Stimulated activated naive B cell treated with anti-CD40 and anti-IgM and Interleukin-4, amounts not matched to agents 10 μg/mL and 1 μg/mL and 100 μg/mL, for 72 hours (primary cell): ENCODE measurements around the gene THAP5.

ENCODE experiments used
- ATAC-seq, 2 donors: fragments of 150-1000 bp; cut with Tn5 transposase; replicated peaks; 2 replicates each; pipeline ENCODE4 v1.10.0; 2021; ENCODE audit warnings: moderate library complexity in 1 of 2
- DNase-seq: peaks from one replicate; pipeline ENCODE4 v3.0.0; 2021
- H3K27ac Mint-ChIP-seq: one replicate; pipeline ENCODE4 v1.8.0; 2022; ENCODE audit warnings: mild to moderate bottlenecking, mixed read lengths
- H3K27me3 Mint-ChIP-seq, 2 donors: one replicate each; pipeline ENCODE4 v1.8.0; 2022; ENCODE audit warnings: mixed read lengths in 2 of 2
- H3K36me3 Mint-ChIP-seq, 2 donors: one replicate each; pipeline ENCODE4 v1.8.0; 2022; ENCODE audit warnings: mixed read lengths in 2 of 2, mild to moderate bottlenecking in 1 of 2
- H3K4me1 Mint-ChIP-seq, 2 donors: one replicate each; pipeline ENCODE4 v1.8.0; 2022; ENCODE audit warnings: mixed read lengths in 2 of 2, mild to moderate bottlenecking in 1 of 2
- H3K4me3 Mint-ChIP-seq, 2 donors: one replicate each; pipeline ENCODE4 v1.8.0; 2022; ENCODE audit warnings: mild to moderate bottlenecking in 2 of 2, mixed read lengths in 2 of 2, moderate library complexity in 1 of 2
- H3K9me3 Mint-ChIP-seq, 2 donors: one replicate each; pipeline ENCODE4 v1.8.0; 2022; ENCODE audit warnings: mixed read lengths in 2 of 2, mild to moderate bottlenecking in 1 of 2

THAP5 gene

DNA sequence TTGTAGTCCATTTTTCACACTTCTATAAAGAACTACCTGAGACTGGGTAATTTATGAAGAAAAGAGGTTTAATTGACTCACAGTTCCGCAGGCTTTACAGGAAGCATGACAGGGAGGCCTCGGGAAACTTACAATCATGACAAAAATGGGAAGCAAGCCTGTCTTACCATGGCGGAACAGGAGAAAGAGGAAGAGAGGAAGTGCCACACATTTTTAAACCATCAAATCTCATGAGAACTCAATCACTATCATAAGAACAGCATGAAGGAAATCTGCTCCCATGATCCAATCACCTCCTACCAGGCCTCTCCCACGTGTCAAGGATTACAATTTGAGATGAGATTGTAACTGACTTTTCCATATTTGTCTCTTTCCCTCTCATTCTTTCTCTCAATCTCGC, 34.2 kb downstream of the THAP5 start:
- no peak for ATAC-seq
- Mint-ChIP-seq H3K9me3 (peaks cover 1 to 4% of the 10 kb centered on the region in 2 donors), H3K27me3 (no peaks in the 10 kb centered on the region), H3K27ac (no peak overlapping the region), H3K4me3 (no peak overlapping the region), H3K36me3 (peaks cover 0 to 3% of the 10 kb centered on the region in 2 donors), H3K4me1 (peaks cover 15 to 21% of the 10 kb centered on the region in 2 donors)
- no peak for DNase-seq

DNA sequence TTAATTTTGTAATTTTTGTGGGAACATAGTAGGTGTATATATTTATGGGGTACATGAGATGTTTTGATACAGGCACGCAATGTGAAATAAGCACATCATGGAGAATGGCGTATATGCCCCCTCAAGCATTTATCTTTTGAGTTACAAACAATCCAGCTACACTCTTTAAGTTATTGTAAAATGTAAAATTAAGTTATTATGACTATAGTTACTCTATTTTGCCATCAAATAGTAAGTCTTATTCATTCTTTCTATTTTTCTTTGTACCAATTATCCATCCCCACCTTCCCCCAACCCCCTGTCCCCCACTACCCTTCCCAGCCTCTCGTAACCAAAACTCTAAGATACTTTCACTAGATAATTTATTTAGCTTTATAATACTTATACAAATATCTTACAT, 35.8 kb downstream of the THAP5 start:
- no peak overlapping the region for H3K27ac Mint-ChIP-seq
- H3K27me3 Mint-ChIP-seq, result no peaks in the 10 kb centered on the region

DNA sequence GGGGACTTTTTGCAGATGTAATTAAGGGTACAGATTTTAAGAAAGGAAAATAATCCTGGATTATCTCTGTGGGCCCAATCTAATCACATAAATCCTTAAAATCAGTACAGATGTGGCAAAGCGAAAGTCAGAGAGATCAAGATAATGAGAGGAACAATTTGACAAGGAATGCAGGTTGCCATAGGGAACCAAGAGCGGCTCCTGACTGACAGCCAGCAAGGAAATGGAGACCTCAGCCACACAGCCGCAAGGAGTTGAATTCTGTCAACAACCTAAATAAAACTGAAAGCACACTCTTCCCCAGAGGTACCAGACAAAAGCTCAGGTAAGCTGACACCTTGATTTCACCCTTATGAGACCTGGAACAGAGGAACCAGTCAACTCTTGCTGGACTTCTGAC, 40.2 kb downstream of the THAP5 start:
- H3K36me3 Mint-ChIP-seq, result peaks cover 1% of the 10 kb centered on the region in 2 donors
- no peaks in the 10 kb centered on the region for H3K27me3 Mint-ChIP-seq
- H3K27ac Mint-ChIP-seq, result no peak overlapping the region
- no peaks in the 10 kb centered on the region for H3K9me3 Mint-ChIP-seq
- ATAC-seq (no peak), DNase-seq (no peak)
- H3K4me1 Mint-ChIP-seq, result peaks cover 12 to 22% of the 10 kb centered on the region in 2 donors
- no peak overlapping the region for H3K4me3 Mint-ChIP-seq

More for the DNA sequence above, 35.8 kb downstream of the THAP5 start:
- ATAC-seq (no peak), DNase-seq (no peak)
- Mint-ChIP-seq H3K36me3 (peaks cover 0 to 3% of the 10 kb centered on the region in 2 donors), H3K4me1 (peaks cover 15 to 21% of the 10 kb centered on the region in 2 donors), H3K4me3 (no peak overlapping the region), H3K9me3 (peaks cover 1 to 4% of the 10 kb centered on the region in 2 donors)

DNA sequence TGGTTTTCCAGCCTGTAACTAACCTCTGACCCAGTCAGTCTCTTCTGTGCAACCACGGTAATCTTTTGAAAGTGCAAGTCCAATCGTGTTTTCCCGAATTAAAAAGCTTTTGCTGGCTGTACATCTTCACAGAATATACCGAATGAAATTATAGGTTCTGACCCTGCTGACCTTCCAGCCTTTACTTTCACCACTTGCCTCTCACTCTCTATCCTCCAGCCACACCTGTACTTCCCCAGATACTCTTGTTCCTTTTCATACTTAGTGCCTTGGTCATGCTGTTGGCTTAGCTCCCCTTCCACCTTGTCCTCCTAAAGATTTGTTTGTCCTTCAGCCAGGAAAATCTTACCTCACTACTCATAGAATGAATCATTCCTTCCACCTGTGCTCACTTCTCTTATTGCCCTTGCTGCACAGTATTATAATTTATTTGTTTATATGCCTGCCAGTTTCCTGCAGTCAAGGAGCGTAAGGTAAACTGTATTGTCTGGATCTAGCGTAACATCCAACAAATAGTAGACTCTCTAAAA, 41.3 kb downstream of the THAP5 start:
- DNase-seq, result no peak
- peak overlapping the region in 1 of 2 donors; percentile 6 for H3K4me3 Mint-ChIP-seq
- peaks cover 0 to 1% of the 10 kb centered on the region in 2 donors for H3K36me3 Mint-ChIP-seq

DNA sequence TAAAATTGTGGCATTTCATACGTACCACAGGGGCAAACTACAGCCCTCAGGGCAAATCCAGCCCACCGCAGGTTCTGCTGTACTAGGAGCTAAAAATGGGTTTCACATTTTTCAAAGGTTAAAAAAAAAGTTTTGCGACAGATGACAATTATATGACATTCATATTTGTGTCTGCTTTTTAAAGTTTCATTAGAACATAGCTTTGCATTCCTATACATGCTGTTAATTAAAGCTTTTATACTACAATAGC, 42.8 kb downstream of the THAP5 start:
- Mint-ChIP-seq H3K27ac (peak overlapping the region; percentile 99), H3K4me3 (peak overlapping the region; percentile 97 to 98), H3K27me3 (no peaks in the 10 kb centered on the region), H3K4me1 (peaks cover 24 to 38% of the 10 kb centered on the region in 2 donors), H3K36me3 (peaks cover 1 to 3% of the 10 kb centered on the region in 2 donors), H3K9me3 (no peaks in the 10 kb centered on the region)
- DNase-seq, result no peak
- ATAC-seq, result no peak

More for the DNA sequence above, 41.3 kb downstream of the THAP5 start:
- no peak for ATAC-seq
- H3K4me1 Mint-ChIP-seq, result peaks cover 18 to 32% of the 10 kb centered on the region in 2 donors
- no peaks in the 10 kb centered on the region for H3K27me3 Mint-ChIP-seq
- H3K27ac Mint-ChIP-seq, result peak overlapping the region; percentile 59
- no peaks in the 10 kb centered on the region for H3K9me3 Mint-ChIP-seq

DNA sequence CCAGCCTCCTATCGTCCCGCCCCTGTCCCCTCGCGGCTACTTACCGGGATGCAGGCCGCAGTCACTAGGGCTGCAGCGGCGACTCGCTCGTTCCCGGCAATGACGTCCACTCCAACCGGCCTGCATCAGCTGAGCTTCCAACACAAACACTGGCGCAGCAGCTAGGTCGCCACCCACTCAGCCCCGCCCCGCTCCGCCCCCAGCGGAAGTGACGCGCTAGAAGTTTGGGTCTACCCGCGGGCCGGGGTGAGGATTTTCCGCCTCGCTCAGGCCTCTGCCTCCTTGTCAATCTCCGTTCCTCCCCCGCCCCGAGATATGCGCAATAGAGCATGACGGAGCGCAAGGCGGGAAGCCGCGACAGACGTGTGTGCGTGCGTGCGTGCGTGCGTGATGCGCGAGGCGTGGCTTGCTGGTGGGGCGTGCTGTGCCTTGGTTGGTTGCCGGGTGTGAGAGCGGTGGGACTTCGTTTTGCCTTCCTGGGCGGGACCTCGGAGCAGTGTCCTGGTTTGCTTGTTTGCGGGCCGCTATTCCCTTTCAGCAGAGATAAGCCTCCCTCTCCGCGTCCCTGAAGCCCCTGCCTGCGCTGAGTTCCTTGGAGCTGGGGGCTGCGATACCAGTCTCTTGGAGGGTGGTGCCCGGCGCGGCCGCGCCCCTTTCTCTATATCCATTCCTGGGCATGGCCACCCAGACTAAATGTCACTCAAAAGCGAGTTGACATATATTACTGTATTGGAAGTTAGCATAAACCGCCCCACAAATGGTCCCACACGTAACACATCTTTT, 43.3 kb downstream of the THAP5 start, which contains the start of gene PNPLA8:
Gene PNPLA8 (minus strand): TSS at position 151 of the 783 bp plus-strand sequence. CDS start 10,644 bp downstream, outside the sequence.
- peak within 1 kb of the TSS; percentile 99 for H3K27ac Mint-ChIP-seq

DNA sequence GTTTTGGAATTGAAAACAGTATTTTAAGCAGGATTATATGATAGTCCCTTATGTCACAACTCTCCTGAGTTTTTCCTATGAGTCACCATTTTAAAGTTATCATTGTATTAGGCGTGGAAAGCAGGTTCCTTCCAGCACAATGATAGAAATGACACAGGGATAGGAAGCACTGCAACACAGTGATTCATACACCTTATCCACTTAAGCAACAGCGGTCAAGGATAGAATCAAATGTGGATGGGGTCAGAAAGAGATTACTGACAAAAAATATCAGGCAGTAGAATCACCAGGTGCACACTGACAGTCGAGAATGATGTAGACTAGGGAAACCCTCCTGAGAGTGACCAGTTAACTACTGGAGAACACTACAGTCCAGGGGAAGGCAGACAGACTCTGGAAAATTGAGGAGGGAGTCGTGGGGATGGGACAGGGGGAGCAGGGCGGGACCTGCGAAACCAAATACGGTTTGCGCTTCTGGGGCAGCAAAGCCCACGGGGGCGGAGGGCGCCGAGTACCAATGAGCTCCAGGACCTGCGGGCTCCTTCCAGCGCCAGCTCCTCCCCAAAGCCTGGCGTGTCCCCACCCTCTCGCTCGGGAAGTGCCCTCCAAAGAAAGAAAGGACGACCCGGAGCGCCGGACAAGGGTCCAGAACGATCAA, 44.0 kb downstream of the THAP5 start:
- Mint-ChIP-seq H3K27me3 (no peaks in the 10 kb centered on the region), H3K9me3 (no peaks in the 10 kb centered on the region), H3K36me3 (peaks cover 8 to 13% of the 10 kb centered on the region in 2 donors), H3K4me3 (peak overlapping the region; percentile 97 to 98), H3K27ac (peak overlapping the region; percentile 99), H3K4me1 (peaks cover 31 to 49% of the 10 kb centered on the region in 2 donors)
- DNase-seq (no peak), ATAC-seq (peak; percentile 46 to 50)

More for the DNA sequence above, 43.3 kb downstream of the THAP5 start, which contains the start of gene PNPLA8:
- H3K27me3 Mint-ChIP-seq, result no peaks in the 10 kb centered on the region
- peaks cover 4 to 8% of the 10 kb centered on the region in 2 donors for H3K36me3 Mint-ChIP-seq
- DNase-seq (peak; percentile 100), ATAC-seq (peak; percentile 90)
- peaks cover 27 to 44% of the 10 kb centered on the region in 2 donors for H3K4me1 Mint-ChIP-seq
- peak within 1 kb of the TSS; percentile 97 to 98 for H3K4me3 Mint-ChIP-seq
- no peaks in the 10 kb centered on the region for H3K9me3 Mint-ChIP-seq

DNA sequence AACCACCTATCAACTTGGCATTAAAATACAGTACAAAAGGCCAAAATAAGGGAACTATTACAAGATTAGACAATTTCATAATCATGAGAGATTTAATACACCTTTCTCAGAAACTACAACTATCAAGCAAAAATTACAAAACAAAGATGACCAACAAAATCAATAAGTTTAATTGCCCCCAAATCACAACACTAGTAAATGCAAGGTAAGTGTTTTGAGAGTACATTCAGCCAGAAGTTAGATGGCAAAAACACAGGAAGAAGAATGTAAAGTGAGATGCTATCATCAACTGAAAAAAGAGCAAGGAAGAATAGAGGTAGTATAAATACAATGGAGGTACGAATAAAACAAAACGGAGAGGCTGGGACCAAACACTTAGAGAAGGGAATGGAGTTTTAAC, 46.7 kb downstream of the THAP5 start:
- DNase-seq (no peak), ATAC-seq (no peak)
- Mint-ChIP-seq H3K9me3 (no peaks in the 10 kb centered on the region), H3K4me1 (peaks cover 35 to 49% of the 10 kb centered on the region in 2 donors), H3K27ac (peak overlapping the region; percentile 39), H3K27me3 (no peaks in the 10 kb centered on the region), H3K4me3 (peak overlapping the region in 1 of 2 donors; percentile 1), H3K36me3 (peaks cover 19 to 34% of the 10 kb centered on the region in 2 donors)

DNA sequence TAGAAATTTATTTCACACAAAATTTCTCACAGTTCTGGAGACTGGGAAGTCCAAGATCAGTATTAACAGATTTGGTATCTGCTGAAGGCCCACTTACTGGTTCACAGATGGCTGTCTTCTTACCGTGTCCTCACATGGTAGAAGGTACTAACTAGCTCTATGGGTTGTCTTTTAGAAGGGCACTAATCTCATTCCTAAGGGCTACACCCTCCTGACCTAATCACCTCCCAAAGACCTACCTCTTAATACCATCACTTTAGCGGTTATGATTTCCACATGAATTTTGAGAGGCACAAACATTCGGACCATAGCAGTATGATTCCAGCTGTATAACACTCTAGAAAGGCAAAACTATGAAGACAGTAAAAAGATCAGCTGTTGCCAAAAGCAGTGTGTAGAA, 51.6 kb downstream of the THAP5 start:
- Mint-ChIP-seq H3K36me3 (peaks cover 24 to 50% of the 10 kb centered on the region in 2 donors), H3K27ac (no peak overlapping the region), H3K27me3 (no peaks in the 10 kb centered on the region), H3K4me3 (no peak overlapping the region), H3K9me3 (no peaks in the 10 kb centered on the region), H3K4me1 (peaks cover 22 to 37% of the 10 kb centered on the region in 2 donors)
- DNase-seq, result no peak
- ATAC-seq, result no peak

DNA sequence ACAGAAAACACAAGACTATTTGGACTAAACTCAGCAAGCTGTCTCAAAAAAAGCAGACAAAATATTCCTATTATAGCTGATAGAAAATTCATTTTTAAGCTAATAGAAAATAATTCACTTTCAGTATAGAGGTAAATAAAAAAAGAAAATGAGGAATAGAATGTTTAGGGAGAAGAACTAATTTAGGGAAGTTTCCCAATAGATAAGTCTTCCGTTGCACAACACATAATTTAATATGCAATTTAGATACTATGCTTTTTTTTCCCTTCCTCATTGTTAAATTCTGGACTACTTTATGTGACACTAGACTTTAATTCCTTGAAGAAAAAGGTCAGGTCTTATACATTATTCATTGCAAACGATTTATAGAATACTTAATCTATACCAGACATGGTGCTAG, 53.9 kb downstream of the THAP5 start:
- Mint-ChIP-seq H3K4me1 (peaks cover 14 to 30% of the 10 kb centered on the region in 2 donors), H3K27me3 (no peaks in the 10 kb centered on the region), H3K27ac (no peak overlapping the region), H3K4me3 (no peak overlapping the region), H3K36me3 (peaks cover 28 to 50% of the 10 kb centered on the region in 2 donors), H3K9me3 (no peaks in the 10 kb centered on the region)
- DNase-seq (no peak), ATAC-seq (no peak)

DNA sequence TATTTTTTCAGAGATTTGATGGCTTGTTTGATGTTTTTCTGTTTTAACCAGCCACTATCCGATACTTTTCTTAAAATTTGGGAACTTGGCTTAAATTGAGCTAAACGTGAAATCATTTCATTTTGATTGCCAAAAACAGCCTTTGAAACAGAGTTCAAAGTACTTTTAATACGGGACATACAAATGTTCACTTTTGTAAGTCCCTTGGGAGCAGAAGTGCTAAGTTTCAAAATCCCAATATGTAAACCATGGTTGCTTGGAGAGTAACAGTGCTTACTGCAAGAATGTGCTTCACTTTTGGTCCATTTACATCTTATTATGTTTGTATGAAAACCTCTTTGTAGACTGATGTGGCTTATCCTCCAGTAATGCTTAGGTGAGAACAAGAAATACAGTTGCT, 54.5 kb downstream of the THAP5 start:
- DNase-seq (no peak), ATAC-seq (no peak)
- Mint-ChIP-seq H3K27me3 (no peaks in the 10 kb centered on the region), H3K9me3 (no peaks in the 10 kb centered on the region), H3K4me1 (peaks cover 12 to 30% of the 10 kb centered on the region in 2 donors), H3K27ac (no peak overlapping the region), H3K4me3 (no peak overlapping the region), H3K36me3 (peaks cover 35 to 52% of the 10 kb centered on the region in 2 donors)
